ENCODE results near the gene SMARCA4. TPM values are rescaled to one million over a fixed set of nuclear protein-coding genes. Genes with fewer than 3 reads are reported as not detected.

The SMARCA4 gene
- total RNA-seq, 6 experiments from 2014 or later: 26.3 to 45.8 (median 27.7) TPM

- peaks cover 0 to 3% (median 0%) of the 10 kb centered on the region in 4 donors for H3K4me1 ChIP-seq
- H3K27me3 ChIP-seq: no peaks in the 10 kb centered on the region
- H3K36me3 ChIP-seq: peaks cover 0 to 7% (median 0%) of the 10 kb centered on the region in 4 donors
- no peaks in the 10 kb centered on the region for H3K9me3 ChIP-seq
- DNase-seq (no peak), ATAC-seq (no peak)
- TF ChIP-seq POLR2A (IDR thresholded peaks at IDR 0.05): no peak
- no peak for TF ChIP-seq CTCF (IDR thresholded peaks at IDR 0.05)
- H3K27ac ChIP-seq: no peak overlapping the region
- WGBS (ENCODE audit: insufficient coverage, low coverage, low lambda C conversion rate, missing lambda C conversion rate): 57% methylated on average over 1 of the region's 34 CpGs
- intact Hi-C loops (cut with DNase I): no loop called here
- no peak overlapping the region for H3K4me3 ChIP-seq
These were observed 97.6 kb downstream of the SMARCA4 start for GRCh38 chr19:11058246-11059030.

- no peak for TF ChIP-seq CTCF (IDR thresholded peaks at IDR 0.05)
- no peak for TF ChIP-seq POLR2A (IDR thresholded peaks at IDR 0.05)
- Histone ChIP-seq H3K27me3 (no peaks in the 10 kb centered on the region), H3K36me3 (peaks cover 0 to 7% (median 0%) of the 10 kb centered on the region in 4 donors), H3K4me3 (no peak overlapping the region), H3K27ac (no peak overlapping the region), H3K4me1 (peaks cover 0 to 6% (median under 1%) of the 10 kb centered on the region in 4 donors), H3K9me3 (no peaks in the 10 kb centered on the region)
- 92% methylated on average over 2 of the region's 43 CpGs for WGBS (ENCODE audit: insufficient coverage, low coverage, low lambda C conversion rate, missing lambda C conversion rate)
- DNase-seq (no peak), ATAC-seq (peak in 1 of 4 donors; percentile 25)
- intact Hi-C loops (cut with DNase I): no loop called here
These were observed 98.9 kb downstream of the SMARCA4 start for GRCh38 chr19:11059511-11060358.

GRCh38 chr19:11061952-11062351 is 101.1 kb downstream of the SMARCA4 start:
- H3K4me3 ChIP-seq: no peak overlapping the region
- peaks cover 0 to 28% (median 10%) of the 10 kb centered on the region in 4 donors for H3K4me1 ChIP-seq
- no peak for TF ChIP-seq CTCF (IDR thresholded peaks at IDR 0.05)
- no peak for TF ChIP-seq POLR2A (IDR thresholded peaks at IDR 0.05)
- no peak for ATAC-seq
- no peaks in the 10 kb centered on the region for H3K27me3 ChIP-seq
- WGBS (ENCODE audit: insufficient coverage, low coverage, low lambda C conversion rate, missing lambda C conversion rate): 97% methylated on average over 11 of the region's 14 CpGs
- intact Hi-C loops (cut with DNase I): no loop called here
- no peak overlapping the region for H3K27ac ChIP-seq
- peaks cover 0 to 7% (median 0%) of the 10 kb centered on the region in 4 donors for H3K36me3 ChIP-seq
- no peaks in the 10 kb centered on the region for H3K9me3 ChIP-seq
- no peak for DNase-seq

GRCh38 chr19:11063434-11063833 is 102.6 kb downstream of the SMARCA4 start:
- no peaks in the 10 kb centered on the region for H3K9me3 ChIP-seq
- no peak for TF ChIP-seq POLR2A (IDR thresholded peaks at IDR 0.05)
- no peak for TF ChIP-seq CTCF (IDR thresholded peaks at IDR 0.05)
- no peak for ATAC-seq
- WGBS (ENCODE audit: insufficient coverage, low coverage, low lambda C conversion rate, missing lambda C conversion rate): 91% methylated on average over 2 of the region's 3 CpGs
- no peak for DNase-seq
- H3K27ac ChIP-seq: no peak overlapping the region
- intact Hi-C loops (cut with DNase I): no loop called here
- H3K36me3 ChIP-seq: peaks cover 0 to 7% (median 0%) of the 10 kb centered on the region in 4 donors
- peaks cover 0 to 28% (median 11%) of the 10 kb centered on the region in 4 donors for H3K4me1 ChIP-seq
- H3K27me3 ChIP-seq: no peaks in the 10 kb centered on the region
- H3K4me3 ChIP-seq: no peak overlapping the region

Measured in right lobe of liver (tissue), 6 donors.